HEK293 (cell line): Measurements from ENCODE around the gene ZKSCAN3.

Experiments used
- GLI4 ChIP-seq: fragments of 450-650 bp; formaldehyde crosslinking; IDR thresholded peaks from 2 replicates; pipeline ENCODE4 v1.5.1; 2016; ENCODE audit warnings: missing biosample characterization, missing genetic modification characterization
- HOXA7 ChIP-seq: sonication (generic); formaldehyde crosslinking; IDR thresholded peaks from 2 replicates; pipeline ENCODE4 v1.8.1; 2022; ENCODE audit warnings: missing genetic modification reagents, borderline replicate concordance
- INSM2 ChIP-seq: fragments of 450-650 bp; formaldehyde crosslinking; IDR thresholded peaks from 2 replicates; pipeline ENCODE4 v1.5.1; 2016; ENCODE audit warnings: missing biosample characterization, missing genetic modification characterization
- PRDM1 ChIP-seq: fragments of 450-650 bp; formaldehyde crosslinking; IDR thresholded peaks from 2 replicates; pipeline ENCODE4; 2016; ENCODE audit warnings: missing biosample characterization, missing genetic modification characterization
- SETDB1 ChIP-seq: IDR thresholded peaks from one replicate; pipeline ENCODE4 v1.6.1; 2017; ENCODE audit warnings: mild to moderate bottlenecking, low read length, moderate library complexity, mixed read lengths; ENCODE audit not compliant: insufficient read length
- SP2 ChIP-seq: fragments of 450-650 bp; formaldehyde crosslinking; IDR thresholded peaks from 2 replicates; pipeline ENCODE4 v1.5.1; 2016; ENCODE audit warnings: missing biosample characterization, missing genetic modification characterization
- SP3 ChIP-seq: fragments of 450-650 bp; formaldehyde crosslinking; IDR thresholded peaks from 2 replicates; pipeline ENCODE4 v1.5.1; 2016; ENCODE audit warnings: missing biosample characterization, missing genetic modification characterization
- ZBTB1 ChIP-seq: fragments of 450-650 bp; formaldehyde crosslinking; IDR thresholded peaks from 2 replicates; pipeline ENCODE4 v1.5.1; 2016; ENCODE audit warnings: missing biosample characterization, missing genetic modification characterization
- ZBTB10 ChIP-seq: fragments of 450-650 bp; formaldehyde crosslinking; IDR thresholded peaks from 2 replicates; pipeline ENCODE4 v1.5.1; 2016; ENCODE audit warnings: missing biosample characterization, missing genetic modification characterization
- ZBTB20 ChIP-seq: fragments of 450-650 bp; formaldehyde crosslinking; IDR thresholded peaks from 2 replicates; pipeline ENCODE4 v1.5.1; 2016; ENCODE audit warnings: missing biosample characterization, missing genetic modification characterization
- ZBTB48 ChIP-seq: fragments of 450-650 bp; formaldehyde crosslinking; IDR thresholded peaks from 2 replicates; pipeline ENCODE4 v1.5.1; 2016; ENCODE audit warnings: missing biosample characterization, missing genetic modification characterization
- ZFHX2 ChIP-seq: fragments of 450-650 bp; formaldehyde crosslinking; conservative IDR thresholded peaks from 2 replicates; pipeline ENCODE4 v1.5.1; 2016; ENCODE audit warnings: missing biosample characterization, missing genetic modification characterization
- ZNF114 ChIP-seq: fragments of 450-650 bp; formaldehyde crosslinking; IDR thresholded peaks from 2 replicates; pipeline ENCODE4 v1.5.0; 2017; ENCODE audit warnings: missing biosample characterization, missing genetic modification characterization
- ZNF155 ChIP-seq: fragments of 450-650 bp; formaldehyde crosslinking; IDR thresholded peaks from 2 replicates; pipeline ENCODE4 v1.5.1; 2016; ENCODE audit warnings: missing biosample characterization, missing genetic modification characterization
- ZNF157 ChIP-seq: fragments of 450-650 bp; formaldehyde crosslinking; IDR thresholded peaks from 2 replicates; pipeline ENCODE4 v1.5.1; 2016; ENCODE audit warnings: missing biosample characterization, missing genetic modification characterization
- ZNF18 ChIP-seq: fragments of 450-650 bp; formaldehyde crosslinking; IDR thresholded peaks from 2 replicates; pipeline ENCODE4 v1.5.1; 2016; ENCODE audit warnings: missing biosample characterization, missing genetic modification characterization
- ZNF23 ChIP-seq: fragments of 450-650 bp; formaldehyde crosslinking; IDR thresholded peaks from 2 replicates; pipeline ENCODE4 v1.5.1; 2016; ENCODE audit warnings: missing biosample characterization, missing genetic modification characterization, borderline replicate concordance
- ZNF292 ChIP-seq: fragments of 450-650 bp; formaldehyde crosslinking; IDR thresholded peaks from 2 replicates; pipeline ENCODE4 v1.5.1; 2016; ENCODE audit warnings: low read depth, missing biosample characterization, missing genetic modification characterization, borderline replicate concordance
- ZNF350 ChIP-seq: fragments of 450-650 bp; formaldehyde crosslinking; IDR thresholded peaks from 2 replicates; pipeline ENCODE4 v1.5.0; 2017; ENCODE audit warnings: missing biosample characterization, mild to moderate bottlenecking, missing genetic modification characterization
- ZNF354C ChIP-seq: fragments of 450-650 bp; formaldehyde crosslinking; IDR thresholded peaks from 2 replicates; pipeline ENCODE4 v1.5.1; 2016; ENCODE audit warnings: missing biosample characterization, missing genetic modification characterization, low read depth, borderline replicate concordance
- ZNF37A ChIP-seq: fragments of 450-650 bp; IDR thresholded peaks from 2 replicates; pipeline ENCODE4 v1.5.1; 2018; ENCODE audit warnings: missing biosample characterization, missing genetic modification characterization
- ZNF398 ChIP-seq: fragments of 450-650 bp; formaldehyde crosslinking; IDR thresholded peaks from 2 replicates; pipeline ENCODE4 v1.5.1; 2017; ENCODE audit warnings: missing biosample characterization, missing genetic modification characterization
- ZNF404 ChIP-seq: fragments of 450-650 bp; formaldehyde crosslinking; IDR thresholded peaks from 2 replicates; pipeline ENCODE4 v1.5.1; 2017; ENCODE audit warnings: missing biosample characterization, missing genetic modification characterization
- ZNF426 ChIP-seq: fragments of 450-650 bp; formaldehyde crosslinking; IDR thresholded peaks from 2 replicates; pipeline ENCODE4 v1.5.1; 2017; ENCODE audit warnings: missing biosample characterization, missing genetic modification characterization, mild to moderate bottlenecking, inconsistent platforms, moderate library complexity
- ZNF529 ChIP-seq: fragments of 450-650 bp; formaldehyde crosslinking; IDR thresholded peaks from 2 replicates; pipeline ENCODE4 v1.5.1; 2017; ENCODE audit warnings: missing genetic modification characterization, missing biosample characterization; ENCODE audit not compliant: insufficient replicate concordance
- ZNF555 ChIP-seq: fragments of 450-650 bp; formaldehyde crosslinking; conservative IDR thresholded peaks from 2 replicates; pipeline ENCODE4 v1.5.1; 2017; ENCODE audit warnings: missing biosample characterization, mild to moderate bottlenecking, missing genetic modification characterization, inconsistent platforms
- ZNF621 ChIP-seq: fragments of 450-650 bp; formaldehyde crosslinking; IDR thresholded peaks from 2 replicates; pipeline ENCODE4 v1.5.1; 2017; ENCODE audit warnings: missing biosample characterization, missing genetic modification characterization
- ZNF629 ChIP-seq: fragments of 450-650 bp; formaldehyde crosslinking; IDR thresholded peaks from 2 replicates; pipeline ENCODE4 v1.5.1; 2017; ENCODE audit warnings: missing biosample characterization, missing genetic modification characterization
- ZNF785 ChIP-seq: fragments of 450-650 bp; formaldehyde crosslinking; IDR thresholded peaks from 2 replicates; pipeline ENCODE4 v1.5.1; 2016; ENCODE audit warnings: missing biosample characterization, missing genetic modification characterization
- ZNF792 ChIP-seq: fragments of 450-650 bp; formaldehyde crosslinking; IDR thresholded peaks from 2 replicates; pipeline ENCODE4 v1.5.1; 2016; ENCODE audit warnings: missing biosample characterization, missing genetic modification characterization
- ZNF837 ChIP-seq: fragments of 450-650 bp; formaldehyde crosslinking; IDR thresholded peaks from 2 replicates; pipeline ENCODE4 v1.5.1; 2016; ENCODE audit warnings: missing biosample characterization, missing genetic modification characterization
- ZNF843 ChIP-seq: fragments of 450-650 bp; formaldehyde crosslinking; IDR thresholded peaks from 2 replicates; pipeline ENCODE4 v1.5.1; 2016; ENCODE audit warnings: missing biosample characterization, missing genetic modification characterization
- ZSCAN23 ChIP-seq: fragments of 450-650 bp; formaldehyde crosslinking; IDR thresholded peaks from 2 replicates; pipeline ENCODE4 v1.5.1; 2016; ENCODE audit warnings: missing biosample characterization, missing genetic modification characterization
- TF ChIP-seq, protein P1 (sequence below): fragments of 450-650 bp; formaldehyde crosslinking; IDR thresholded peaks from 2 replicates; pipeline ENCODE4 v1.5.1; 2016; ENCODE audit warnings: missing biosample characterization, missing genetic modification characterization

The ZKSCAN3 gene

DNA sequence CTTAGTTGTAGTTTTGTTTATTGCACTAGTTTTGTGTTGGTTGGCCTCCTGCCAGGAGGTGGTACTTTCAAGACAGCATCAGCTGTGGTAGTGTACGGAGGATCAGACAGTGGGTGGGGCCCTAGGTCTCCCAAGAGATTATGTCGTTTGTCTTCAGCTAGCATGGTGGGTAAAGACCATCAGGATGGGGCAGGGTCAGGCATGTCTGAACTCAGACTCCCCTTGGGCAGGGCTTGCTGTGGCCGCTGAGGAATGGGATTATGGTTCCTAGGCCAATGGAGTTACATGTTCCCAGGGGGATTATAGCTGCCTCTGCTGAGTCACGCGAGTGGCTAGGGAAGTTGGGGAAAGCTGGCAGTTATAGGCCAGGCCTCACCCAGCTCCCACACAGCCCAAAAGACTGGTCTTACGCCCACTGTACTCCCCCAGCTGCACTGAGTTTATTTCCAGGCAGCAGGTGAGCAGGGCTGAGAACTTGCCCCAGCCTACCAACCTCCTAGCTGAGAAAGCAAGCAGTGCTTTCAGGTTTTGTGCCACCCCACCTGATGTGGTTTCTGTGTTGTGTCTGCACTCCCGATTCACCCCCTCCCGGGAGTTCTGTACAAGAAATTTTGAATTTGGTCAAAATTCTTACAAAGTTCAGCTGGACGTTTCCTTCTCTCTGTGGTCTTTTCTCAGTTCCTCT lies 38.5 kb upstream of the ZKSCAN3 start (continued):
- TF ChIP-seq SETDB1 (no peak), SP3 (tag by site-specific recombination) (no peak), ZNF37A (tag by site-specific recombination) (no peak), HOXA7 (no peak), ZNF114 (no peak), SP2 (tag by site-specific recombination) (peak; percentile 29; the same call in 1 of the 2 replicates), ZFHX2 (tag by site-specific recombination) (peak; percentile 93), ZNF621 (tag by site-specific recombination) (no peak), ZNF18 (tag by site-specific recombination) (no peak), ZNF785 (tag by site-specific recombination) (no peak), ZBTB1 (tag by site-specific recombination) (no peak), ZNF398 (tag by site-specific recombination) (no peak), ZNF843 (peak; percentile 32; the same call in 1 of the 2 replicates), ZNF426 (tag by site-specific recombination) (no peak), ZNF354C (tag by site-specific recombination) (no peak), ZNF157 (tag by site-specific recombination) (no peak), ZNF23 (tag by site-specific recombination) (no peak), ZBTB10 (tag by site-specific recombination) (no peak), PRDM1 (tag by site-specific recombination) (no peak), ZNF629 (tag by site-specific recombination) (0 out of 2 replicates have a peak, but pooled peaks have one; percentile 43), GLI4 (tag by site-specific recombination) (no peak), ZNF350 (tag by site-specific recombination) (no peak), ZBTB20 (tag by site-specific recombination) (peak; percentile 47; the same call in 1 of the 2 replicates), ZNF292 (tag by site-specific recombination) (no peak), ZNF555 (tag by site-specific recombination) (no peak), ZSCAN23 (tag by site-specific recombination) (no peak), ZBTB48 (peak; percentile 50; the same call in 1 of the 2 replicates), ZNF155 (tag by site-specific recombination) (no peak), ZNF404 (tag by site-specific recombination) (no peak), INSM2 (tag by site-specific recombination) (0 out of 2 replicates have a peak, but pooled peaks have one; percentile 20), ZNF837 (tag by site-specific recombination) (no peak), ZNF792 (tag by site-specific recombination) (no peak), ZNF529 (tag by site-specific recombination) (no peak)
- TF ChIP-seq, protein P1, sequence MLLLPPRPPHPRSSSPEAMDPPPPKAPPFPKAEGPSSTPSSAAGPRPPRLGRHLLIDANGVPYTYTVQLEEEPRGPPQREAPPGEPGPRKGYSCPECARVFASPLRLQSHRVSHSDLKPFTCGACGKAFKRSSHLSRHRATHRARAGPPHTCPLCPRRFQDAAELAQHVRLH (tag by site-specific recombination) = peak; percentile 50; the same call in 1 of the 2 replicates
